Measurements from ENCODE around the gene GFOD1.
"Not testable (repeated sequence)": the region's sequence is repeated elsewhere in the genome, so short reads cannot be mapped to it uniquely, and the experiment has no call there.

DNA sequence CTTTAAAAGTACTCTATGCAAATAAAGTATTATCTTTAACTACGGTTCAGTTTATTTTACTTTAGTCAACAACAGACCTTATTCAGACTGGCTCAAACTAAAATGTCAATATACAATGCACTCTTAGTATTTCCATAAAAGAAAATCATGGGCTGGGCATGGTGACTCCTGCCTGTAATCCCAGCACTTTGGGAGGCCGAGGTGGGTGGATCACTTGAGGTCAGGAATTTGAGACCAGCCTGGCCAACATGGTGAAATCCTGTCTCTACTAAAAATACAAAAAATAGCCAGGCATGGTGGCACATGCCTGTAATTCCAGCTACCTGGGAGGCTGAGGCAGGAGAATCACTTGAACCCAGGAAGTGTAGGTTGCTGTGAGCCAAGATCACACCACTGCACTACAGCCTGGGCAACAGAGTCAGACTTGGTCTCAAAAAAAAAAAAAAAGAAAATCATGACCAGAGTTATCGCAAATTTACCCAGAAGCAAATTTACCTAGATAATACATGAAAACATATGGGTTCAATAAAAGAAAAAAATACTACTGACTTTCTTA is 161.3 kb downstream of the GFOD1 start:
- TF ChIP-seq, protein P1, sequence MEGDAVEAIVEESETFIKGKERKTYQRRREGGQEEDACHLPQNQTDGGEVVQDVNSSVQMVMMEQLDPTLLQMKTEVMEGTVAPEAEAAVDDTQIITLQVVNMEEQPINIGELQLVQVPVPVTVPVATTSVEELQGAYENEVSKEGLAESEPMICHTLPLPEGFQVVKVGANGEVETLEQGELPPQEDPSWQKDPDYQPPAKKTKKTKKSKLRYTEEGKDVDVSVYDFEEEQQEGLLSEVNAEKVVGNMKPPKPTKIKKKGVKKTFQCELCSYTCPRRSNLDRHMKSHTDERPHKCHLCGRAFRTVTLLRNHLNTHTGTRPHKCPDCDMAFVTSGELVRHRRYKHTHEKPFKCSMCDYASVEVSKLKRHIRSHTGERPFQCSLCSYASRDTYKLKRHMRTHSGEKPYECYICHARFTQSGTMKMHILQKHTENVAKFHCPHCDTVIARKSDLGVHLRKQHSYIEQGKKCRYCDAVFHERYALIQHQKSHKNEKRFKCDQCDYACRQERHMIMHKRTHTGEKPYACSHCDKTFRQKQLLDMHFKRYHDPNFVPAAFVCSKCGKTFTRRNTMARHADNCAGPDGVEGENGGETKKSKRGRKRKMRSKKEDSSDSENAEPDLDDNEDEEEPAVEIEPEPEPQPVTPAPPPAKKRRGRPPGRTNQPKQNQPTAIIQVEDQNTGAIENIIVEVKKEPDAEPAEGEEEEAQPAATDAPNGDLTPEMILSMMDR (IDR thresholded peaks at IDR 0.05): not testable (repeated sequence)
- TF ChIP-seq, protein P2, sequence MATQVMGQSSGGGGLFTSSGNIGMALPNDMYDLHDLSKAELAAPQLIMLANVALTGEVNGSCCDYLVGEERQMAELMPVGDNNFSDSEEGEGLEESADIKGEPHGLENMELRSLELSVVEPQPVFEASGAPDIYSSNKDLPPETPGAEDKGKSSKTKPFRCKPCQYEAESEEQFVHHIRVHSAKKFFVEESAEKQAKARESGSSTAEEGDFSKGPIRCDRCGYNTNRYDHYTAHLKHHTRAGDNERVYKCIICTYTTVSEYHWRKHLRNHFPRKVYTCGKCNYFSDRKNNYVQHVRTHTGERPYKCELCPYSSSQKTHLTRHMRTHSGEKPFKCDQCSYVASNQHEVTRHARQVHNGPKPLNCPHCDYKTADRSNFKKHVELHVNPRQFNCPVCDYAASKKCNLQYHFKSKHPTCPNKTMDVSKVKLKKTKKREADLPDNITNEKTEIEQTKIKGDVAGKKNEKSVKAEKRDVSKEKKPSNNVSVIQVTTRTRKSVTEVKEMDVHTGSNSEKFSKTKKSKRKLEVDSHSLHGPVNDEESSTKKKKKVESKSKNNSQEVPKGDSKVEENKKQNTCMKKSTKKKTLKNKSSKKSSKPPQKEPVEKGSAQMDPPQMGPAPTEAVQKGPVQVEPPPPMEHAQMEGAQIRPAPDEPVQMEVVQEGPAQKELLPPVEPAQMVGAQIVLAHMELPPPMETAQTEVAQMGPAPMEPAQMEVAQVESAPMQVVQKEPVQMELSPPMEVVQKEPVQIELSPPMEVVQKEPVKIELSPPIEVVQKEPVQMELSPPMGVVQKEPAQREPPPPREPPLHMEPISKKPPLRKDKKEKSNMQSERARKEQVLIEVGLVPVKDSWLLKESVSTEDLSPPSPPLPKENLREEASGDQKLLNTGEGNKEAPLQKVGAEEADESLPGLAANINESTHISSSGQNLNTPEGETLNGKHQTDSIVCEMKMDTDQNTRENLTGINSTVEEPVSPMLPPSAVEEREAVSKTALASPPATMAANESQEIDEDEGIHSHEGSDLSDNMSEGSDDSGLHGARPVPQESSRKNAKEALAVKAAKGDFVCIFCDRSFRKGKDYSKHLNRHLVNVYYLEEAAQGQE (IDR thresholded peaks at IDR 0.05; ENCODE audit: insufficient read depth in 1 of 2, low read depth in 2 of 2, low read length in 1 of 2): not testable (repeated sequence)

All from Panc1 (cell line).